ENCODE results near the gene P3H4.

- no peak for TF ChIP-seq CTCF (IDR thresholded peaks at IDR 0.05)
- TF ChIP-seq POLR2AphosphoS5 (IDR thresholded peaks at IDR 0.05) = no peak
- TF ChIP-seq EP300 (IDR thresholded peaks at IDR 0.05) = no peak
Measured at GRCh38 chr17:41797377-41797776, 14.4 kb downstream of the P3H4 start.

Data from esophagus muscularis mucosa (tissue), 4 donors.